Erythroblast (primary cell): Measurements from ENCODE around the gene ADTRP.

ENCODE experiments used
- GATA1 ChIP-seq: IDR thresholded peaks from 2 replicates; pipeline ENCODE4 v1.6.1; 2011; ENCODE audit warnings: low read depth, mild to moderate bottlenecking, control low read depth, low read length, moderate library complexity
- POLR2A ChIP-seq: IDR thresholded peaks from 2 replicates; pipeline ENCODE4 v1.6.1; 2011; ENCODE audit warnings: mild to moderate bottlenecking, low read length

- TF ChIP-seq POLR2A (no peak), GATA1 (no peak)
Observed at GRCh38 chr6:11744101-11744500, 34.5 kb downstream of the ADTRP start.
